ENCODE measurements around the gene TBC1D30. TPM values are rescaled to one million over a fixed set of nuclear protein-coding genes. Genes with fewer than 3 reads are reported as not detected.

Gene TBC1D30
- total and polyA plus RNA-seq, 9 of the 15 experiments (the other 6 are each of a cell fraction or from before 2014, with no cell fraction given): 0.07 to 0.55 (median 0.20) TPM; not detected in 1

DNA sequence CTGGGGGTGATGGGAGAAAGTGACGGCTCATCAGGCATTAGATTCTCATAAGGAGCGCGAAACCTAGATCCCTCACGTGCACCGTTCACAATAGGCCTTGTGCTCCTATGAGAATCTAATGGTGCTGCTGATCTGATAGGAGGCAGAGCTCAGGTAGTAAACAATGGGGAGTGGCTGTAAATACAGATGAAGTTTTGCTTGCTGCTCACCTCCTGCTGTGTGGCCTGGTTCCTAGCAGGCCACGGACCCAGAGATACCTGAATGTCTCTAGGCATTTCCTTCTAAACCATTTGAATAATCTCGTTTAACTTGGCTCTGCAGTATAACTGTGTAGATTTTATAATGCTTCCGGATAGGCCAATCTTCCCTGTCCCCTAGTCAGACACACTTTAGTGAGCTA, 13.0 kb downstream of the TBC1D30 start:
- Histone ChIP-seq H3K27me3 (ENCODE audit: control insufficient read depth in 2 of 2, insufficient read depth in 2 of 2, low read length in 2 of 2) (peaks cover 6 to 8% of the 10 kb centered on the region in 2 experiments; a peak in 2 of 5 replicates), H3K79me2 (ENCODE audit: control insufficient read depth, insufficient read depth, low read length) (no peaks in the 10 kb centered on the region), H3K27ac (ENCODE audit: extremely low read depth, low read depth, low read length) (no peak overlapping the region), H3K9me3 (replicated peaks; ENCODE audit: control insufficient read depth, insufficient read depth, low read depth, low read length) (no peaks in the 10 kb centered on the region), H2AFZ (ENCODE audit: low read depth, low read length) (no peak overlapping the region), H3K9ac (ENCODE audit: insufficient read depth in 1 of 2, low read depth in 2 of 2, low read length in 2 of 2) (no peak overlapping the region), H3K36me3 (ENCODE audit: control insufficient read depth, insufficient read depth, low read length) (no peaks in the 10 kb centered on the region), H3K4me3 (no peak overlapping the region), H4K20me1 (replicated peaks; ENCODE audit: control insufficient read depth, insufficient read depth, low read length) (no peaks in the 10 kb centered on the region), H3K4me1 (replicated peaks in 1 of 2; ENCODE audit: control insufficient read depth in 2 of 2, insufficient read depth in 2 of 2, low read length in 2 of 2) (no peaks in the 10 kb centered on the region), H3K4me2 (ENCODE audit: insufficient read depth, low read length) (no peak overlapping the region), H3K9me1 (ENCODE audit: control insufficient read depth, insufficient read depth, low read length) (no peaks in the 10 kb centered on the region)
- in situ Hi-C loops (cut with MboI): no loop called here
- FAIRE-seq (no peak), ATAC-seq (no peak), DNase-seq (ENCODE audit: extremely low read depth in 1 of 4, low spot score in 3 of 4) (no peak)
- intact Hi-C loops (cut with micrococcal nuclease): no loop called here
- ChIA-PET POLR2A (no interaction called here), CTCF (ENCODE audit: low intra/inter-chr PET ratio) (no interaction called here)
- no TSS peak for BruUV-seq (replicated peaks)
- TF ChIP-seq, protein P1, sequence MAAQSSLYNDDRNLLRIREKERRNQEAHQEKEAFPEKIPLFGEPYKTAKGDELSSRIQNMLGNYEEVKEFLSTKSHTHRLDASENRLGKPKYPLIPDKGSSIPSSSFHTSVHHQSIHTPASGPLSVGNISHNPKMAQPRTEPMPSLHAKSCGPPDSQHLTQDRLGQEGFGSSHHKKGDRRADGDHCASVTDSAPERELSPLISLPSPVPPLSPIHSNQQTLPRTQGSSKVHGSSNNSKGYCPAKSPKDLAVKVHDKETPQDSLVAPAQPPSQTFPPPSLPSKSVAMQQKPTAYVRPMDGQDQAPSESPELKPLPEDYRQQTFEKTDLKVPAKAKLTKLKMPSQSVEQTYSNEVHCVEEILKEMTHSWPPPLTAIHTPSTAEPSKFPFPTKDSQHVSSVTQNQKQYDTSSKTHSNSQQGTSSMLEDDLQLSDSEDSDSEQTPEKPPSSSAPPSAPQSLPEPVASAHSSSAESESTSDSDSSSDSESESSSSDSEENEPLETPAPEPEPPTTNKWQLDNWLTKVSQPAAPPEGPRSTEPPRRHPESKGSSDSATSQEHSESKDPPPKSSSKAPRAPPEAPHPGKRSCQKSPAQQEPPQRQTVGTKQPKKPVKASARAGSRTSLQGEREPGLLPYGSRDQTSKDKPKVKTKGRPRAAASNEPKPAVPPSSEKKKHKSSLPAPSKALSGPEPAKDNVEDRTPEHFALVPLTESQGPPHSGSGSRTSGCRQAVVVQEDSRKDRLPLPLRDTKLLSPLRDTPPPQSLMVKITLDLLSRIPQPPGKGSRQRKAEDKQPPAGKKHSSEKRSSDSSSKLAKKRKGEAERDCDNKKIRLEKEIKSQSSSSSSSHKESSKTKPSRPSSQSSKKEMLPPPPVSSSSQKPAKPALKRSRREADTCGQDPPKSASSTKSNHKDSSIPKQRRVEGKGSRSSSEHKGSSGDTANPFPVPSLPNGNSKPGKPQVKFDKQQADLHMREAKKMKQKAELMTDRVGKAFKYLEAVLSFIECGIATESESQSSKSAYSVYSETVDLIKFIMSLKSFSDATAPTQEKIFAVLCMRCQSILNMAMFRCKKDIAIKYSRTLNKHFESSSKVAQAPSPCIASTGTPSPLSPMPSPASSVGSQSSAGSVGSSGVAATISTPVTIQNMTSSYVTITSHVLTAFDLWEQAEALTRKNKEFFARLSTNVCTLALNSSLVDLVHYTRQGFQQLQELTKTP (IDR thresholded peaks at IDR 0.05; ENCODE audit: low read depth in 1 of 2, partially characterized antibody in 2 of 2): no peak
- TF ChIP-seq RCOR1 (IDR thresholded peaks at IDR 0.05; ENCODE audit: borderline replicate concordance in 1 of 2, low read depth in 2 of 2, low read length in 2 of 2) (no peak), GTF2E2 (tag; IDR thresholded peaks at IDR 0.05) (no peak), ZNF316 (IDR thresholded peaks at IDR 0.05) (no peak), HMG20B (CRISPR knock-in tag; IDR thresholded peaks at IDR 0.05) (no peak), NRF1 (conservative IDR thresholded peaks at IDR 0.05 in 1 of 2, IDR thresholded peaks at IDR 0.05 in 1 of 2) (no peak), ZNF507 (tag; conservative IDR thresholded peaks at IDR 0.05) (no peak), ZEB2 (IDR thresholded peaks at IDR 0.05) (no peak), BRD9 (IDR thresholded peaks at IDR 0.05; ENCODE audit: low read depth, partially characterized antibody) (no peak)
- TF ChIP-seq, protein P2, sequence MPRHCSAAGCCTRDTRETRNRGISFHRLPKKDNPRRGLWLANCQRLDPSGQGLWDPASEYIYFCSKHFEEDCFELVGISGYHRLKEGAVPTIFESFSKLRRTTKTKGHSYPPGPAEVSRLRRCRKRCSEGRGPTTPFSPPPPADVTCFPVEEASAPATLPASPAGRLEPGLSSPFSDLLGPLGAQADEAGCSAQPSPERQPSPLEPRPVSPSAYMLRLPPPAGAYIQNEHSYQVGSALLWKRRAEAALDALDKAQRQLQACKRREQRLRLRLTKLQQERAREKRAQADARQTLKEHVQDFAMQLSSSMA (CRISPR knock-in tag; IDR thresholded peaks at IDR 0.05): no peak
- TF ChIP-seq, protein P3, sequence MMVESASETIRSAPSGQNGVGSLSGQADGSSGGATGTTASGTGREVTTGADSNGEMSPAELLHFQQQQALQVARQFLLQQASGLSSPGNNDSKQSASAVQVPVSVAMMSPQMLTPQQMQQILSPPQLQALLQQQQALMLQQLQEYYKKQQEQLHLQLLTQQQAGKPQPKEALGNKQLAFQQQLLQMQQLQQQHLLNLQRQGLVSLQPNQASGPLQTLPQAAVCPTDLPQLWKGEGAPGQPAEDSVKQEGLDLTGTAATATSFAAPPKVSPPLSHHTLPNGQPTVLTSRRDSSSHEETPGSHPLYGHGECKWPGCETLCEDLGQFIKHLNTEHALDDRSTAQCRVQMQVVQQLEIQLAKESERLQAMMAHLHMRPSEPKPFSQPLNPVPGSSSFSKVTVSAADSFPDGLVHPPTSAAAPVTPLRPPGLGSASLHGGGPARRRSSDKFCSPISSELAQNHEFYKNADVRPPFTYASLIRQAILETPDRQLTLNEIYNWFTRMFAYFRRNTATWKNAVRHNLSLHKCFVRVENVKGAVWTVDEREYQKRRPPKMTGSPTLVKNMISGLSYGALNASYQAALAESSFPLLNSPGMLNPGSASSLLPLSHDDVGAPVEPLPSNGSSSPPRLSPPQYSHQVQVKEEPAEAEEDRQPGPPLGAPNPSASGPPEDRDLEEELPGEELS (CRISPR knock-in tag; IDR thresholded peaks at IDR 0.05; ENCODE audit: borderline replicate concordance): no peak
- 2% methylated on average over 8 of the region's 8 CpGs for WGBS (ENCODE audit: insufficient coverage, low coverage, missing lambda C conversion rate)
